Prostate gland (tissue), 2 donors: ENCODE results near the gene SMCP.

Source experiments
- CTCF ChIP-seq, 4 experiments: fragments of 200-600 bp in 2 of 4; fragments of 450-650 bp in 2 of 4; sonication (generic) in 2 of 4; IDR thresholded peaks; 1 replicate in 3 of 4; 2 replicates in 1 of 4; pipeline ENCODE4 v1.5.1; 2016 to 2019; ENCODE audit warnings: antibody characterized with exemption in 4 of 4, mild to moderate bottlenecking in 2 of 4, moderate library complexity in 2 of 4
- POLR2AphosphoS5 ChIP-seq: sonication (generic); formaldehyde crosslinking; IDR thresholded peaks from one replicate; pipeline ENCODE4 v1.6.1; 2017; ENCODE audit warnings: antibody characterized with exemption

- TF ChIP-seq CTCF (IDR thresholded peaks at IDR 0.05) = no peak
- TF ChIP-seq POLR2AphosphoS5 = no peak
Measured at GRCh38 chr1:152880907-152881306, 2.8 kb downstream of the SMCP start.
